GM19351 (cell line): Measurements from ENCODE around the gene LNX1.
A peak's percentile ranks its signal among the peaks of the same experiment; 100 is the strongest.

Experiments used
- ATAC-seq: cut with Tn5 transposase; IDR thresholded peaks from one replicate; pipeline ENCODE4 v1.9.1; 2021; ENCODE audit warnings: mild to moderate bottlenecking, moderate library complexity; ENCODE audit not compliant: unreplicated experiment

LNX1 gene

DNA sequence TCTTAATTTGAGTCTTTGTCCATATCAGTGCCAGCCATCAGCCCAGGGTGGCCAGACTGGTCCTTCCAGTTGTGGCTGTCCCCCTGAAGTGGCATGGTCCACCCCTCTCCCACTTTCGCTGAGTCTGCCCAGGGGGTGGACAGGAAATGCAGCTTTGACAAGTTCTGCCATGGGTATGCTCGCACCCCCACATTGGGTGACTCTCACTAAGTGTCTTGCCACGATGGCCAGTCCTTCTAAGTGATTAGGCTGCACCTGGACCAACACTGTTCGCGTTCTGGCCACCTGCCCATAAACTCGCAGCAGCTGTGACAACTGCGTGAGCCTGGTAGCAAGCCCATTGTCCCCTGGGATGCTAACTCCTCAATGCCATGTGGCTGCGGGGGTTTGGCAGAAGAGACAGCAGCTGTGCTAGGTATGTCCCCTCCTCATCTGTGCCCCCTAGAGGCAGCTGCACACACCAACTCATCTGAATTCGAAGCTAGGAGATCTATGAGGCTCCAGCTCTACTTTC is 10.0 kb upstream of the LNX1 start:
- peak; percentile 74 for ATAC-seq

DNA sequence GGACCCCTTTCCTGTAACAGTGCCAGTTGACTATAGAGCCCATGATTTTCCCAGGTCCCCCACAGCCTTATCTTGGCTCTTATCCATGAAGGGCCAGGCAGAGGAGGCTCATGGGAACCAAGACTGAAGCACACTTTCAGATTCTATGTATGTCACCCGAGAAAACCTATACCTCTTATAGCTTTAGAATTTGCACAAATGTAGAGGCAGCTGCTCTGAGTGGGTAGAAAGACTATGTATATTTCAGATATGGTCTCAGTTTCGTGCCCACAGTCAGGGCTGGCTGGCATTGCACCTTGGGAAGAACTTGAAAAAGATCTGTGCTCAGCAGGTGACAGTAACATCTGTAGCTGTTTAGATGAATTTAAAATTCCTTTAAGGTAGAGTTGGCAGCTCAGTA is 8.3 kb upstream of the LNX1 start:
- ATAC-seq = peak; percentile 66

- no peak for ATAC-seq
These were observed 7.6 kb upstream of the LNX1 start for GRCh38 chr4:53598901-53599300.

- no peak for ATAC-seq
These were observed 7.2 kb upstream of the LNX1 start for GRCh38 chr4:53598483-53598882.

DNA sequence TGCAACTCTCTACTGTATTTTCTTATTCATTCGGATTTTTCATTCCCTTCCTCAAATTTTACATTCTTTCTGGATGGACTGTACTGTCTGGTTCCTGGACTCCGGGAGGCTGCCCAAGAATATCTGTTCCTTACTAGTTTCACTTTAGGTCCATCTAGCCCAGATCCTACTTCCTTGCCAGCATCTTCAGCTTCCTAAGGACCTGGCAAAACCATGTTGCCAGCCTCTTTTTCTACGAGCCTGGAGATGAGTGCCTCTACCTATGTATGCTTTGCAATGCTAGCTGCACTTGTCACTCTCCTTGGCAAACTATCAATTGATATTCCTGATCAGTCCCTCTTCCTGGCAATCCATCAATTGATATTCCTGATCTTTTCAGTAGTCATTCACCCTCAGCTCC is 5.6 kb upstream of the LNX1 start:
- no peak for ATAC-seq

- ATAC-seq = no peak
These were observed 4.5 kb upstream of the LNX1 start for GRCh38 chr4:53595834-53596233.

DNA sequence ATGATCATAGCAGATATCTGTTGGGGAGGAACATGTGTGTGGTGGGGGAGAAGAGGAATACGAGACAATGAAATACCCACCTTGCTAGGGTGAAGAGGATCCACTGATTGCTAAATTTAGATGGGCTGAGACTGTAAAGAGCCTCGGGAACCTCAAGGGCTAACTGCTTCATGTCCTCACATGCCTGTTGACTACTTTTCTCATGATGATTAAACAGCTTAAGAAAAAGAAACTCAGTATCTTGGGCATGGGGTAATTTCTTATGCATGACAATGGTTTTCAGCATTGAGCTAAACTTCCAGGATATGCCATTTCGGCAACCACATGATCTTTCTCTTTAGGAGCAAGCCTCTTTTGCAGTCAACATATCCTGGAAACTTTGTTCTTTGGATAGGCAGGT is 3.9 kb upstream of the LNX1 start:
- no peak for ATAC-seq

DNA sequence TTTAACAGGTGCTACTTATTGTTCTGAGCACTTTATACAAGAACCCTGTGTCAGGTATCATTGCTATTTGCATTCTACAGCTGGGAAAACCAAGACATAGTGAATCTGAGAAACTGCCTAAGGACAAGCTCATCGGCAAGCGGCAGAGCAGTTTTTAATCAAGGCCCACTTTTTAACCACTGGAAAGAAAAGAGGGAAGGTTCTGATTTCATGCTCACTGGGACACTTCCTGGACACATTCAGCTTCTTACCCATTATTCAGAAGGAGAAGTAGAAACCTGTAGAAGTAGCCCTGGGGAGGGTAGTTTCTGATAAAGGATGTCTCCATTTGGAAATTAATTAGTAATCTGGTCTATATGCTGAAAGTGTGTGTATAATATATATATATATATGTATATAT is 2.5 kb upstream of the LNX1 start:
- no peak for ATAC-seq

GRCh38 chr4:53592686-53593501 is 1.6 kb upstream of the LNX1 start:
- no peak for ATAC-seq

GRCh38 chr4:53592122-53592521 is 836 bp upstream of the LNX1 start:
- no peak for ATAC-seq

GRCh38 chr4:53590187-53590586 is 1.1 kb downstream of the LNX1 start:
- ATAC-seq = no peak

GRCh38 chr4:53589511-53589910 is 1.8 kb downstream of the LNX1 start:
- no peak for ATAC-seq

GRCh38 chr4:53587135-53587534 is 4.2 kb downstream of the LNX1 start:
- ATAC-seq = no peak

DNA sequence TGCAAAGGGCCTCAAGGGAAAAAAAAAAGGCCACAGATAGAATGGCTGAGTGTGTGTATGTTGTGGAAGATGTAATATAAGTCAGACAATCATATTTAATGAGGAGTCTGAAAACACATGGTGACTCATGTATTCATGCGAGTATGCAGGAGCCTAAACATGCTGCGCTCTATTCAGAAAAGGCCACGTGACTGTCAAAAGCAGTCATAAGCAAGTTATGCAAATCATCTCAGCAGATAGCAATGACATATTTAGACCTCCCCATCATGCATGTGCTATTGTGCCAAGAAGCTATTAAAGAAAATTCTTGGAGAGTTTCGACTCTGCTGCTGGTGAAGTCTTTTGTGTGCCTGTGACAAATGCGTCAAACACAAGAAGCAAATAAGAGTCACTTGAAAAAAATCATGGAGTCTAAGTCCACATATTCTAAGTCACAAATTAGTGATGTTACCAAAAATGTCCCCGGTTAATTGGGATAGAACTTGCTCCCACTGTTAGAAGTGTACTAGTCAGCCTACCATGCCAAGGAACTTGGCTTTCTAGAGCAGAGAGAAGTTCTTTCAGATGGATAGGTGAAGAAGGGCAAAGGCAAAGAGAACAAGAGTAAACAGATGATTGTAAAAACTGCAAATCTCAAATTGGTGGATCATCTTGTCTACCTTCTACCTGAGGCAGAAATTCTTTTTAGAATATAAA is 5.0 kb downstream of the LNX1 start:
- ATAC-seq = no peak

DNA sequence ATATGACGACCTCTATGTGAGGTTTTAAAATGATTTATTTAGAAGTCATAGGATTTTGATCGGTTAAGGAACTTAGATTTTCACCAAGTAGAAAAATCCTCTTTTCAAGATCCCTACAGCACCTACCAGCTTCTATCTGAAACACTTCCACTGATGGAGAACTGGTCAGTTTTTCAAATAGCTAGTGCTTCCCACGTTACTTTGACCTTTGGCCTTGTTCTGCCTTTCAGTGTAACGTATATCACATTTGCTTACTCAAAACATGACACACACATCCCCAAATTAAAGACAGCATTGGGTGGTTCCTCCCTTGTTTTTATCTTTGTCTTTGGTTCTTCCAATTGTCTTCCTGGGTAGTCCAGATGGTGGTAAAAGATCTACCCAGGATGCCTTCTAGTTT is 6.6 kb downstream of the LNX1 start:
- ATAC-seq = no peak

DNA sequence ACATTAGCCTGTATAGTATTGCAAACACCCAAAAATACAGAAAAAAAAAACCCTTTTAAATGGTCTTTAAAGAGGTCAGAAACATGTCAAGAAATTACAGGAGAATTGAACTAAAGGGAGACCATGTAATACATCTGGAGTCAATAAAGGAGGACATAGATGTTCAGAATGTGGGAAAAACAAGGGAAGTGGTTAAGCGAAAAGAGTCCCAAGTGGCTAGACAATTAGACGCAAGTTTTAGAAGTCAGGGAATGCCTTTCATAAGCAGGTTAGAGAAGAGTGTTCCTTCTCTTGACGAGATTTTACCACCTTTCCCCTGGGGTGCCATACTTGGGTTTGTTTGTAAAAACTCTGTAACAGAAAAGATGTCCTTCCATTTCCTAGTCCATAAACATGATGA is 7.8 kb downstream of the LNX1 start:
- ATAC-seq = no peak

GRCh38 chr4:53582194-53582593 is 9.1 kb downstream of the LNX1 start:
- ATAC-seq = no peak

- ATAC-seq = no peak
These were observed 11.0 kb downstream of the LNX1 start for GRCh38 chr4:53580274-53580673.

- ATAC-seq = no peak
These were observed 11.5 kb downstream of the LNX1 start for GRCh38 chr4:53579826-53580225.

GRCh38 chr4:53576676-53577372 is 14.5 kb downstream of the LNX1 start:
- no peak for ATAC-seq

DNA sequence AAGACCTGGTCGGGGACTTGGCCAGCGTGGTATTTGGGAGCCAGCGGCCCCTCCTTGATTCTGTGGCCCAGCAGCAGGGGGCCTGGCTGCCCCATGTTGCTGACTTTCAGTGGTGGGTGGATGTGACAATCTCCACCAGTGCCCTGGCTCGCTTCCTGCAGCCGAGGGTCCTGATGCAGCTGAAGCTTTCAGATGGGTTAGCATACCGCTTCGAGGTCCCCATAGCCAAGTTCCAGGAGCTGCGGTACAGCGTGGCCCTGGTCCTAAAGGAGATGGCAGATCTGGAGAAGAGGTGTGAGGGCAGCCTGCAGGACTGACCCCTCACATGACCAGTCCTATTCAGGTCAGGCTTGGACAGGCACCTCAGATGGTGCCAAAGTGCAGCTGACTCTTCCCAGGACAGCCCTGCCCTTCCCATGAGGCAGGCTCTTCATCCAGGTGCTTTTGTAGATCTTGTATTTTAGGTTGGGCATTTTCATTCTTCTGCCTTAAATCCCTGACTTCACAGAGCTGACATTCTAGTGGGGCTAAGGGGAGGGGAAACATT is 15.1 kb downstream of the LNX1 start:
- no peak for ATAC-seq
